IMR-90 (cell line): ENCODE results near the gene KLLN. TPM values are rescaled to one million over a fixed set of nuclear protein-coding genes. Genes with fewer than 3 reads are reported as not detected.

Experiments
- ATAC-seq: fragments of 200-7000 bp; cut with Tn5 transposase; 2 replicates; pipeline ENCODE4 v1.9.1; 2020; ENCODE audit warnings: low read depth, mild to moderate bottlenecking, moderate library complexity
- BruUV-seq: library from RNA; stranded (reverse); fragments of 400-500 nt; replicated peaks from 2 replicates; lab custom pipeline; 2021; lab: Mats Ljungman, UMichigan
- CTCF ChIA-PET: fragments of 300-600 bp; formaldehyde crosslinking; extraction: SDS; loops from one replicate; lab custom pipeline; 2021; ENCODE audit warnings: antibody characterized with exemption; lab: Yijun Ruan, JAX
- POLR2A ChIA-PET: fragments of 300-600 bp; sonication (Branson Sonifier 250); formaldehyde crosslinking; loops from one replicate; lab custom pipeline; 2022; ENCODE audit warnings: antibody characterized with exemption; ENCODE audit not compliant: unreplicated experiment; lab: Charles Lee
- DNase-seq: peaks from one replicate; pipeline ENCODE4 v3.0.0; 2013
- H2AFZ ChIP-seq: replicated peaks from 2 replicates; pipeline ENCODE3; 2013; ENCODE audit warnings: low read length, mild to moderate bottlenecking; ENCODE audit not compliant: poor library complexity
- H2AK5ac ChIP-seq: 2 replicates; pipeline ENCODE4 v1.6.1; 2013; ENCODE audit warnings: low read depth, low read length, inconsistent platforms
- H2AK9ac ChIP-seq: replicated peaks from 2 replicates; pipeline ENCODE3; 2013; ENCODE audit warnings: mild to moderate bottlenecking, low read depth, low read length, moderate library complexity; ENCODE audit not compliant: poor library complexity
- H2BK120ac ChIP-seq: 2 replicates; pipeline ENCODE4 v1.6.1; 2013; ENCODE audit warnings: low read depth, low read length, inconsistent platforms
- H2BK15ac ChIP-seq: 3 replicates; pipeline ENCODE4 v1.6.1; 2013; ENCODE audit warnings: low read depth, low read length, inconsistent platforms
- H2BK20ac ChIP-seq: 2 replicates; pipeline ENCODE4 v1.6.1; 2013; ENCODE audit warnings: low read depth, mild to moderate bottlenecking, inconsistent platforms, low read length, moderate library complexity
- H2BK5ac ChIP-seq: 2 replicates; pipeline ENCODE4 v1.6.1; 2013; ENCODE audit warnings: mild to moderate bottlenecking, low read depth, low read length, inconsistent platforms; ENCODE audit not compliant: poor library complexity, severe bottlenecking
- H3K14ac ChIP-seq: replicated peaks from 2 replicates; pipeline ENCODE4 v1.6.1; 2013; ENCODE audit warnings: low read depth, low read length, inconsistent platforms
- H3K18ac ChIP-seq: 2 replicates; pipeline ENCODE4 v1.6.1; 2013; ENCODE audit warnings: low read depth, low read length, control low read depth
- H3K23ac ChIP-seq: 2 replicates; pipeline ENCODE4 v1.6.1; 2013; ENCODE audit warnings: low read depth, low read length, inconsistent platforms
- H3K27ac ChIP-seq: 2 replicates; pipeline ENCODE4 v1.5.1; 2013; ENCODE audit warnings: mild to moderate bottlenecking, control low read depth, low read length; ENCODE audit not compliant: insufficient read depth
- H3K27me3 ChIP-seq: 2 replicates; pipeline ENCODE4 v1.6.1; 2013; ENCODE audit warnings: low read length; ENCODE audit not compliant: control insufficient read depth, insufficient read depth
- H3K36me3 ChIP-seq: 2 replicates; pipeline ENCODE4 v1.6.1; 2013; ENCODE audit warnings: low read length, mixed read lengths; ENCODE audit not compliant: control insufficient read depth, insufficient read depth
- H3K4ac ChIP-seq: 2 replicates; pipeline ENCODE4 v1.6.1; 2013; ENCODE audit warnings: low read depth, low read length, inconsistent platforms
- H3K4me1 ChIP-seq: 2 replicates; pipeline ENCODE4 v1.6.1; 2013; ENCODE audit warnings: low read length, mixed read lengths; ENCODE audit not compliant: control insufficient read depth, insufficient read depth
- H3K4me2 ChIP-seq: 2 replicates; pipeline ENCODE4 v1.6.1; 2013; ENCODE audit warnings: low read depth, mild to moderate bottlenecking, control low read depth, low read length, moderate library complexity
- H3K4me3 ChIP-seq: 2 replicates; pipeline ENCODE4 v1.5.1; 2013; ENCODE audit warnings: low read depth, mild to moderate bottlenecking, control low read depth, low read length, moderate library complexity; ENCODE audit not compliant: insufficient read depth
- H3K56ac ChIP-seq: 2 replicates; pipeline ENCODE4 v1.6.1; 2013; ENCODE audit warnings: low read length, inconsistent platforms; ENCODE audit not compliant: insufficient read depth; ENCODE audit errors: extremely low read depth
- H3K79me1 ChIP-seq, 2 experiments: 2 replicates each; pipeline ENCODE4 v1.6.1; 2013; ENCODE audit warnings: low read length in 2 of 2, inconsistent platforms in 1 of 2, low read depth in 1 of 2
- H3K9ac ChIP-seq: 2 replicates; pipeline ENCODE4 v1.6.1; 2013; ENCODE audit warnings: low read depth, low read length, control low read depth
- H3K9me1 ChIP-seq: 2 replicates; pipeline ENCODE4 v1.6.1; 2013; ENCODE audit warnings: low read length, inconsistent platforms; ENCODE audit not compliant: insufficient read depth
- H3K9me3 ChIP-seq: 2 replicates; pipeline ENCODE4 v1.6.1; 2013; ENCODE audit warnings: low read length; ENCODE audit not compliant: control insufficient read depth, insufficient read depth
- H4K20me1 ChIP-seq: 2 replicates; pipeline ENCODE4 v1.6.1; 2013; ENCODE audit warnings: low read length, inconsistent platforms; ENCODE audit not compliant: insufficient read depth
- H4K5ac ChIP-seq: 2 replicates; pipeline ENCODE4 v1.6.1; 2013; ENCODE audit warnings: mild to moderate bottlenecking, low read depth, low read length, control low read depth
- H4K8ac ChIP-seq, 2 experiments: 2 replicates each; pipeline ENCODE4 v1.6.1; 2013; ENCODE audit warnings: low read depth in 2 of 2, low read length in 2 of 2, control low read depth in 1 of 2, inconsistent platforms in 1 of 2
- H4K91ac ChIP-seq: 2 replicates; pipeline ENCODE4 v1.6.1; 2013; ENCODE audit warnings: low read depth, low read length, inconsistent platforms; ENCODE audit not compliant: insufficient read depth
- BHLHE40 ChIP-seq: fragments of 150-350 bp; IDR thresholded peaks from 2 replicates; pipeline ENCODE4 v1.6.1; 2016; ENCODE audit warnings: mild to moderate bottlenecking, low read depth, low read length
- CEBPB ChIP-seq: IDR thresholded peaks from 2 replicates; pipeline ENCODE4 v1.6.1; 2012; ENCODE audit warnings: low read depth, low read length, improper control_type of control experiment
- CTCF ChIP-seq: conservative IDR thresholded peaks from 2 replicates; pipeline ENCODE4 v1.5.1; 2012; ENCODE audit warnings: mild to moderate bottlenecking, low read depth, low read length, improper control_type of control experiment
- MAFK ChIP-seq: IDR thresholded peaks from 2 replicates; pipeline ENCODE4 v1.6.1; 2012; ENCODE audit warnings: low read depth, low read length, improper control_type of control experiment
- MAZ ChIP-seq: IDR thresholded peaks from 2 replicates; pipeline ENCODE4 v1.6.1; 2012; ENCODE audit warnings: low read depth, mild to moderate bottlenecking, low read length, improper control_type of control experiment, moderate library complexity, borderline replicate concordance
- RCOR1 ChIP-seq: IDR thresholded peaks from 2 replicates; pipeline ENCODE4 v1.6.1; 2012; ENCODE audit warnings: mild to moderate bottlenecking, low read length, improper control_type of control experiment; ENCODE audit not compliant: insufficient replicate concordance
- dilution Hi-C: fragments of 300-500 bp; cut with HindIII; formaldehyde crosslinking; loops from one replicate; pipeline ENCODE4 v1.14.3; 2018; ENCODE audit warnings: low sequenced_read_pairs; ENCODE audit not compliant: unreplicated experiment
- in situ Hi-C: fragments of 300-500 bp; cut with MboI; formaldehyde crosslinking; loops from 3 replicates; pipeline ENCODE4 v1.14.3; 2019; ENCODE audit warnings: low sequenced_read_pairs, inconsistent platforms, mixed read lengths
- intact Hi-C: fragments of 100-400 bp; cut with micrococcal nuclease; formaldehyde crosslinking; loops from 2 replicates; pipeline ENCODE4 v1.10.0; 2022
- polyA plus RNA-seq, 3 experiments: library from polyadenylated mRNA; depleted of rRNA; stranded (reverse); fragments of >200 nt; gene quantifications; 2 replicates each; pipeline ENCODE4 v1.2.3, GENCODE V29; 2012; ENCODE audit warnings: low replicate concordance in 1 of 3
- total RNA-seq: library from RNA; depleted of rRNA; stranded (reverse); fragments of >200 nt; gene quantifications from 2 replicates; pipeline ENCODE4 v1.2.3, GENCODE V29; 2012

Gene KLLN
- total and polyA plus RNA-seq, 2 of the 4 experiments (the other 2 are of a cell fraction): 0.36 TPM

GRCh38 chr10:87826653-87827052 is 36.7 kb downstream of the KLLN start:
- no peak overlapping the region for H2AFZ ChIP-seq
- no peak overlapping the region for H3K27ac ChIP-seq
- H2BK20ac ChIP-seq: no peak overlapping the region
- ATAC-seq (no peak), DNase-seq (no peak)
- H3K4me1 ChIP-seq: no peaks in the 10 kb centered on the region
- no peak overlapping the region for H4K91ac ChIP-seq
- no peak overlapping the region for H3K18ac ChIP-seq
- no peak overlapping the region for H3K23ac ChIP-seq
- H3K9me1 ChIP-seq: no peaks in the 10 kb centered on the region
- no peak overlapping the region for H3K14ac ChIP-seq
- no peak overlapping the region for H4K5ac ChIP-seq
- no peaks in the 10 kb centered on the region for H3K9me3 ChIP-seq
- no peak overlapping the region for H3K9ac ChIP-seq
- no peaks in the 10 kb centered on the region for H4K20me1 ChIP-seq
- no TSS peak for BruUV-seq
- no peaks in the 10 kb centered on the region for H3K36me3 ChIP-seq
- H2AK5ac ChIP-seq: no peak overlapping the region
- H3K56ac ChIP-seq: no peak overlapping the region
- no peaks in the 10 kb centered on the region for H3K27me3 ChIP-seq
- H2BK120ac ChIP-seq: no peak overlapping the region
- ChIA-PET POLR2A (no interaction called here), CTCF (no interaction called here)
- H2BK15ac ChIP-seq: no peak overlapping the region
- intact Hi-C loops: no loop called here
- no peaks in the 10 kb centered on the region for H3K79me1 ChIP-seq
- no peak overlapping the region for H3K4me3 ChIP-seq
- no peak overlapping the region for H2AK9ac ChIP-seq
- H3K4ac ChIP-seq: no peak overlapping the region
- no peak overlapping the region for H3K4me2 ChIP-seq
- dilution Hi-C loops: no loop called here
- H2BK5ac ChIP-seq: no peak overlapping the region
- in situ Hi-C loops: no loop called here
- H4K8ac ChIP-seq: no peak overlapping the region
- TF ChIP-seq CEBPB (no peak), BHLHE40 (no peak), MAFK (peak; percentile 96), MAZ (no peak), RCOR1 (no peak), CTCF (no peak)
